HUES6 (cell line): ENCODE results near the gene WWP2.
A peak's percentile ranks its signal among the peaks of the same experiment; 100 is the strongest.

Experiments
- H3K27ac ChIP-seq: 2 replicates; pipeline ENCODE4 v1.7.0; 2013; ENCODE audit warnings: low read depth, mild to moderate bottlenecking, low read length, inconsistent platforms
- H3K27me3 ChIP-seq: 2 replicates; pipeline ENCODE4 v1.6.1; 2013; ENCODE audit warnings: low read length; ENCODE audit not compliant: control insufficient read depth, insufficient read depth
- H3K36me3 ChIP-seq: 2 replicates; pipeline ENCODE4 v1.6.1; 2013; ENCODE audit warnings: low read length; ENCODE audit not compliant: control insufficient read depth, insufficient read depth
- H3K4me1 ChIP-seq: 2 replicates; pipeline ENCODE4 v1.6.1; 2013; ENCODE audit warnings: low read length; ENCODE audit not compliant: control insufficient read depth, insufficient read depth
- H3K4me3 ChIP-seq: 2 replicates; pipeline ENCODE4 v1.5.1; 2013; ENCODE audit warnings: low read depth, low read length
- H3K9ac ChIP-seq: one replicate; pipeline ENCODE4 v1.6.1; 2013; ENCODE audit warnings: mild to moderate bottlenecking, low read length
- H3K9me3 ChIP-seq: 2 replicates; pipeline ENCODE4 v1.6.1; 2013; ENCODE audit warnings: low read depth, low read length; ENCODE audit not compliant: control insufficient read depth, insufficient read depth

WWP2 gene

DNA sequence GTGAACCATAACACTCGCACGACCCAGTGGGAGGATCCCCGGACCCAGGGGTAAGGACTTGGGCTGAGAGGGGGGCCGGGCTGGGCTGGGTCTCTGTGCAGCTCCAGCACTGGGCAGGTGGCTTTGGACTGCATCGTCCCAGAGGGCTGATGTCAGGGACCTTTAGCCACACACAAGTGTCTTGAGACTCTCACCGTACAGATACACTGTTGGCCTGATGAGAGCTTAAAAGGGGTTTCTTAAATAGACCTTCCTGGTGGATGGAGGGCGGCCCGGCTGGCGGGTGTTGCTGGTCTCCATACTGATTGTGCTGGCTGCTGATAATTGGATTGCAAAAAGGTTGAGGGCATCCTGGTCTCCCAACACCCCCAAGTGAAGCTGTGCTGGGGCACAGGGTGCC lies 167.3 kb downstream of the WWP2 start:
- Histone ChIP-seq H3K9me3 (no peaks in the 10 kb centered on the region), H3K27me3 (no peaks in the 10 kb centered on the region), H3K36me3 (peaks cover 31% of the 10 kb centered on the region; the same call in 1 of the 2 replicates), H3K4me1 (peaks cover 8% of the 10 kb centered on the region; the same call in 1 of the 2 replicates), H3K9ac (no peak overlapping the region), H3K4me3 (no peak overlapping the region), H3K27ac (no peak overlapping the region)

- Histone ChIP-seq H3K9me3 (no peaks in the 10 kb centered on the region), H3K27ac (no peak overlapping the region), H3K36me3 (peaks cover 38% of the 10 kb centered on the region; the same call in 1 of the 2 replicates), H3K4me3 (no peak overlapping the region), H3K9ac (no peak overlapping the region), H3K27me3 (no peaks in the 10 kb centered on the region), H3K4me1 (peaks cover 8% of the 10 kb centered on the region; the same call in 1 of the 2 replicates)
These were observed 168.1 kb downstream of the WWP2 start for GRCh38 chr16:69930117-69930776.

DNA sequence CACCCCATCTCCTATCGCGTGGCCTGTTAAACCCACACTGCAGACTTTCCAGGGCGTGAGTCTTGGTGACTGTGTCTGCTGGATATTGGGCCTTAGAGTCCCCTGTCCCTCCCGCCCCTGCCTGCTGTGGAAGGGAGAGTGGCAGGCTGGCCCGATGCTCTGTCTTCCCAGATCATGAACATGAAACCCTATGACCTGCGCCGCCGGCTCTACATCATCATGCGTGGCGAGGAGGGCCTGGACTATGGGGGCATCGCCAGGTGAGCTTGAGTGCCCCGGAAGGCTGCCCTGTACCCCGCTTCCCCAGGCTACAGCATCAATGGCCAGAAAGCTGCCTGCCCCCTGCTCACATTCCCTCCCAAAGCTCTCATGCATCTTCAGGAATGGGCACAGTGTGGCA lies 169.5 kb downstream of the WWP2 start:
- peaks cover 49% of the 10 kb centered on the region for H3K36me3 ChIP-seq
- H3K27me3 ChIP-seq: no peaks in the 10 kb centered on the region
- H3K4me1 ChIP-seq: peaks cover 8% of the 10 kb centered on the region; the same call in 1 of the 2 replicates
- H3K9me3 ChIP-seq: no peaks in the 10 kb centered on the region
- no peak overlapping the region for H3K27ac ChIP-seq
- H3K9ac ChIP-seq: no peak overlapping the region
- no peak overlapping the region for H3K4me3 ChIP-seq

GRCh38 chr16:69932228-69932627 lies 170.1 kb downstream of the WWP2 start:
- Histone ChIP-seq H3K4me3 (no peak overlapping the region), H3K27ac (no peak overlapping the region), H3K9me3 (no peaks in the 10 kb centered on the region), H3K27me3 (no peaks in the 10 kb centered on the region), H3K36me3 (peaks cover 55% of the 10 kb centered on the region), H3K9ac (no peak overlapping the region), H3K4me1 (peaks cover 7% of the 10 kb centered on the region; the same call in 1 of the 2 replicates)

DNA sequence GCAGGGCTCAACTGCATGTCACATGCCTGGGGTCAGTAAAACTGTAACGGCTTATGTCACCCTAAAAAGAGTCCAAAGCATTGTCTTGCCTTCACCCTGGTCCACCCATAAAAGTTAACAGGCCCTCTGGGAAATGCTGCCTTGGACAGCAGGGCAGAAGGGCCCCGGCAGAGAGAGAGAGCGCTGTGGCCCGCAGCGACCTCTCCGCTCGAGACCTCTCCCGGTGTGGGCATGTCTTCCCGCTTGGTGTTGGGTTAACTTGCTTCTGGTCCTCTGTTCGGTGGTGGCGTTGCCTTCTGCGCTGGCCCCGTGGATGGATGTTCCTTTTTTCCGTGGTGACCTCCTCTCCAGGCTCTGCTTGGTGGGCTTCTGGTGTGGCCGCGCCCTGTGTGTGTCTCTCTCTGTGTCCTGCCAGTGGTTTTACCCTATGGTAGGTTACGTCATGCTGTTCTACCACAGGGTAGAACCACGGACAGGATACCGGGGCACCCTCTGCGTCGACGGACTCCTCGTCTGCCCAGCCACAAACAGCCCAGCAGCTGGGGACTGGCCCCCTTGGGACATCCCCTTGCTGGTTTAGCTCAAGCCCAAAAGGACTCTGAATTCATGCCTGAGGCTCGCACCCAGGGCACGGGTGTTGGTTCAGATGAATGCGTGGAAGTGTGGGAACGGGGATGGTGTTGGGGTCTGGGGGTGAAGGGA lies 170.7 kb downstream of the WWP2 start:
- Histone ChIP-seq H3K4me1 (peaks cover 4% of the 10 kb centered on the region; the same call in 1 of the 2 replicates), H3K27me3 (no peaks in the 10 kb centered on the region), H3K27ac (no peak overlapping the region), H3K9ac (no peak overlapping the region), H3K4me3 (no peak overlapping the region), H3K36me3 (peaks cover 61% of the 10 kb centered on the region), H3K9me3 (no peaks in the 10 kb centered on the region)

GRCh38 chr16:69934044-69934443 lies 171.9 kb downstream of the WWP2 start:
- Histone ChIP-seq H3K9me3 (no peaks in the 10 kb centered on the region), H3K9ac (no peak overlapping the region), H3K27me3 (no peaks in the 10 kb centered on the region), H3K36me3 (peaks cover 61% of the 10 kb centered on the region), H3K4me1 (peaks cover 4% of the 10 kb centered on the region; the same call in 1 of the 2 replicates), H3K4me3 (no peak overlapping the region), H3K27ac (no peak overlapping the region)

DNA sequence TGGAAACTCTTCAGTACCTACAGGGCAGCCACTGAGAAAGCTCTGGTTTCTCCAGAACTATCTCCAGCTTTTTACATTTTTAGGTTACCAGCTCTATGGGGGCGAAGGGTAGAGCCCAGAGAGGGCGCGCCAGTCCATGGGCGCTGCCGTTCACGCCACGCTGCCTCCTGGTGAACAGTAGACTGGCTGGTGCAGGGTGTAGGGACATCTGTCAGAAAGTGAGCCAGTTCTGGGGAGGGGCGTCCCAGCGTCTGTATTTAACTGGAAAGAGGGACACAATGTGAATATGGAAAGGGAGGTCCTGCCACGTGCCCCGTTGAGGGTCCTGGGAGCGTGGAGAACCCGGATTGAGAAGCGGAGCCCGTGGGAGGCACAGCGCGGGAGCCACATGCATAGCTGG lies 172.6 kb downstream of the WWP2 start:
- Histone ChIP-seq H3K9me3 (no peaks in the 10 kb centered on the region), H3K4me1 (peaks cover 3% of the 10 kb centered on the region; the same call in 1 of the 2 replicates), H3K27me3 (no peaks in the 10 kb centered on the region), H3K27ac (no peak overlapping the region), H3K36me3 (peaks cover 62% of the 10 kb centered on the region), H3K4me3 (no peak overlapping the region), H3K9ac (no peak overlapping the region)

DNA sequence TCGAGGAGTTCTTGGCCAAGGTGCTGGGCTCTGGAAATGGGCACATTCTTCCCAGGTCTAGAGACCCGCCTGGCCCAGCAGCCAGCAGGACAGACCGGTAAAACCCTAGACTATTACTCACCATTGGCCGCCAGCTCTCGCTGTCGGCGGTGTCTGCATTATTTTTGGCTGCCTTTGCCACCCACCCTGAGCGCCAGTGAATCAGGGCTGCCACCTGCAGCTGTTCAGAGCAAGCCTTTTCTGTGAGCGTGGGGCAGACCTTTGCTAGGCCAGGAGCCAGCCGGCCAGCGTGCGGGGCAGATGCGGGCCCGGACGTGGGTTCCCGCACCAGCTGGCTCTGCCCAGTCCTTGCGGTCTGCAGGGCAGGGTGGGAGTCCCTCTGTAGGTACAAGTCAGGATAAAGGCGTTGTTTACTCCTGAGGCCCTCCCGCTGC lies 173.2 kb downstream of the WWP2 start:
- no peaks in the 10 kb centered on the region for H3K4me1 ChIP-seq
- H3K9me3 ChIP-seq: no peaks in the 10 kb centered on the region
- H3K27me3 ChIP-seq: no peaks in the 10 kb centered on the region
- no peak overlapping the region for H3K4me3 ChIP-seq
- peaks cover 65% of the 10 kb centered on the region for H3K36me3 ChIP-seq
- 0 out of 2 replicates have a peak overlapping the region, but pooled peaks have one; percentile 14 for H3K27ac ChIP-seq
- no peak overlapping the region for H3K9ac ChIP-seq

- no peak overlapping the region for H3K27ac ChIP-seq
These were observed 173.6 kb downstream of the WWP2 start for GRCh38 chr16:69935740-69936139.

DNA sequence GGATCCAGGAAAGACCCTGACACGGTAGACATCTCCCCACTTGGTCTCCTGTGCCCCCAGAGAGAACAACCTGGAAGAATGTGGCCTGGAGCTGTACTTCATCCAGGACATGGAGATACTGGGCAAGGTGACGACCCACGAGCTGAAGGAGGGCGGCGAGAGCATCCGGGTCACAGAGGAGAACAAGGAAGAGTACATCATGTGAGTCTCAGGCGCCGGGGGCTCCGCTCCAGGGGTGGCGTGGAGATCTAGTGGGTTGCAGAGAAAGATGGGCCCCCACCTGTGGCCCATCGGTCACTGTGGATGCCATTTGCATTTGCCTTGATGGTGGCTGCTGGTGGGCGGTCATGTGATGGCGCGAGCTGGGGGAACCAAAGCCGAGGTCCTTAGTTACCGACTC lies 174.1 kb downstream of the WWP2 start:
- Histone ChIP-seq H3K4me3 (no peak overlapping the region), H3K27ac (no peak overlapping the region), H3K9ac (no peak overlapping the region), H3K27me3 (no peaks in the 10 kb centered on the region), H3K9me3 (no peaks in the 10 kb centered on the region), H3K36me3 (peaks cover 63% of the 10 kb centered on the region), H3K4me1 (no peaks in the 10 kb centered on the region)

More at GRCh38 chr16:69935740-69936139, 173.6 kb downstream of the WWP2 start:
- H3K4me1 ChIP-seq: no peaks in the 10 kb centered on the region
- peaks cover 68% of the 10 kb centered on the region for H3K36me3 ChIP-seq
- H3K9me3 ChIP-seq: no peaks in the 10 kb centered on the region
- no peak overlapping the region for H3K4me3 ChIP-seq
- no peaks in the 10 kb centered on the region for H3K27me3 ChIP-seq
- H3K9ac ChIP-seq: no peak overlapping the region

DNA sequence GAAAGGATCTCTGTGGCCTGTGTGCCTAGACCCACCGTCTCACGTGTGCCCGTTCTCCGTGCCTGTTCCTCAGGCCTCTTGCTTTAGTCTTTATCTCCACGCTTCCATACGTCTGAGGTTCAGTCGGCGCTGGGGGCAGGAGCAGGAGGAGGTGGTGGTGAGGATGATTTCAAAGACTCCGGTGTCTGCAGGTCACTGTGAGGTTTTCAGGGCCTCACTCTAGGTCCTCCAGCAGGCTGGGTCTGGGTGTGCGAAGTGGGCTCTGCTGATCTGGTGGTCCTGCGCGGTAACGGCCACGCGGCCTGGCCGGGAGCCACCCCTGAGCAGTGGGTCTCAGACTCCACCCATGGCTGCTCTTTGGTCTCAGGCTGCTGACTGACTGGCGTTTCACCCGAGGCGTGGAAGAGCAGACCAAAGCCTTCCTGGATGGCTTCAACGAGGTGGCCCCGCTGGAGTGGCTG lies 174.6 kb downstream of the WWP2 start:
- H3K4me3 ChIP-seq: no peak overlapping the region
- H3K36me3 ChIP-seq: peaks cover 58% of the 10 kb centered on the region
- H3K9me3 ChIP-seq: no peaks in the 10 kb centered on the region
- no peaks in the 10 kb centered on the region for H3K4me1 ChIP-seq
- no peak overlapping the region for H3K9ac ChIP-seq
- H3K27ac ChIP-seq: no peak overlapping the region
- H3K27me3 ChIP-seq: no peaks in the 10 kb centered on the region
